ENCODE measurements around the gene CUEDC1.

- TF ChIP-seq SIN3A (IDR thresholded peaks at IDR 0.05; ENCODE audit: borderline replicate concordance, low read depth, low read length) (no peak), CTCF (CRISPR knock-in tag; IDR thresholded peaks at IDR 0.05) (no peak), ATF7 (IDR thresholded peaks at IDR 0.05) (no peak), ATF7 (CRISPR knock-in tag; IDR thresholded peaks at IDR 0.05) (no peak), NAIF1 (CRISPR knock-in tag; IDR thresholded peaks at IDR 0.05; ENCODE audit: borderline replicate concordance) (no peak), ZNF30 (CRISPR knock-in tag; IDR thresholded peaks at IDR 0.05) (no peak), KLF9 (CRISPR knock-in tag; IDR thresholded peaks at IDR 0.05; ENCODE audit: low read depth) (no peak)
These were observed 4.7 kb upstream of the CUEDC1 start for GRCh38 chr17:57959929-57960328.

Data from HepG2 (cell line).